Spinal cord (tissue), 10 donors: Measurements from ENCODE around the gene BOC. TPM values are rescaled to one million over a fixed set of nuclear protein-coding genes. Genes with fewer than 3 reads are reported as not detected.

Experiments used
- DNase-seq, 6 donors: peaks; one replicate each; pipeline versions ENCODE4 v3.0.0 to v3.0.0-alpha.2; 2013 to 2015; ENCODE audit warnings: low spot score in 6 of 6, low read depth in 4 of 6
- H3K27ac ChIP-seq: one replicate; pipeline ENCODE4 v1.5.1; 2013; ENCODE audit warnings: low read depth, low read length, control low read depth
- H3K27me3 ChIP-seq: one replicate; pipeline ENCODE4 v1.6.1; 2013; ENCODE audit warnings: low read length; ENCODE audit not compliant: control insufficient read depth, insufficient read depth
- H3K36me3 ChIP-seq: one replicate; pipeline ENCODE4 v1.6.1; 2013; ENCODE audit warnings: low read length; ENCODE audit not compliant: control insufficient read depth, insufficient read depth
- H3K4me1 ChIP-seq: one replicate; pipeline ENCODE4 v1.6.1; 2013; ENCODE audit warnings: low read length; ENCODE audit not compliant: control insufficient read depth, insufficient read depth
- H3K4me3 ChIP-seq: one replicate; pipeline ENCODE4 v1.5.1; 2013; ENCODE audit warnings: low read depth, low read length, control low read depth
- H3K9me3 ChIP-seq: one replicate; pipeline ENCODE4 v1.6.1; 2013; ENCODE audit warnings: low read length; ENCODE audit not compliant: control insufficient read depth, insufficient read depth
- WGBS: methylation state at CpG from one replicate; pipeline ENCODE4 v1.1.5; 2013; ENCODE audit warnings: missing lambda C conversion rate; ENCODE audit not compliant: insufficient coverage; 5-methylcytosine and 5-hydroxymethylcytosine counted together
- polyA plus RNA-seq, 2 donors: library from polyadenylated mRNA; unstranded; fragments of 120-200 nt; gene quantifications; one replicate each; pipeline ENCODE4 v1.2.1, GENCODE V29; 2013; ENCODE audit not compliant: insufficient read length in 2 of 2
- total RNA-seq, 2 donors: library from RNA; depleted of rRNA in 1 of 2; stranded (reverse); fragments of 120-200 nt in 1 of 2; fragments of >200 nt in 1 of 2; gene quantifications; one replicate each; pipeline versions ENCODE4 v1.2.3 to v1.2.4, GENCODE V29; 2013 to 2014
- donor health status: healthy.

BOC gene
- total and polyA plus RNA-seq, 4 donors = 37.7 to 57.0 (median 47.3) TPM

- H3K4me1 ChIP-seq = peaks cover 37% of the 10 kb centered on the region
- no peak overlapping the region for H3K4me3 ChIP-seq
- WGBS = 29% methylated on average over 3 of the region's 5 CpGs
- peak overlapping the region; percentile 63 for H3K27ac ChIP-seq
- peak in 1 of 6 donors; percentile 53 for DNase-seq
- H3K9me3 ChIP-seq = no peaks in the 10 kb centered on the region
- H3K27me3 ChIP-seq = no peaks in the 10 kb centered on the region
- peaks cover 5% of the 10 kb centered on the region for H3K36me3 ChIP-seq
Observed at GRCh38 chr3:113245761-113246161, 34.4 kb downstream of the BOC start.

DNA sequence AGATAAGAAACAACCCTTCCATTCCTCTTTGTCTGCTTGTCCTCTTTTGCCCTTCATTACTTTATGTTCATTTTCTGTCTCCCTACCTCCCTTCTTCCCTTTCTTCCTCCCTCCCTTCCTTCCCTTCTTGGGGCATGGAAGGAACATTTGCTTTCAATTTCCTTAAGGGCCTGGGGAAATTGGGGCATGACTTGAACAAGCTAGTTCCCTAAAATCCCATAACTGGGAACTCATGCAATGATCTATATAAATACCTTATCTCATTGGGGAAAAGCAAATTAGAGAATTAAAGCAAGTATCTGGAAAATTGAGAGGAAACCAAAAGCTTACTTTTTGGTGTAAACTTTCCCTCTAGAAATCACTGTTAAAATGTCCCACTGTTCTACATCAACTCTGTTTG is 35.7 kb downstream of the BOC start:
- Histone ChIP-seq H3K27me3 (no peaks in the 10 kb centered on the region), H3K9me3 (no peaks in the 10 kb centered on the region), H3K4me1 (peaks cover 25% of the 10 kb centered on the region), H3K4me3 (no peak overlapping the region), H3K27ac (peak overlapping the region; percentile 62), H3K36me3 (peaks cover 10% of the 10 kb centered on the region)
- no peak for DNase-seq

GRCh38 chr3:113247675-113248458 is 36.5 kb downstream of the BOC start:
- Histone ChIP-seq H3K4me1 (peaks cover 30% of the 10 kb centered on the region), H3K9me3 (no peaks in the 10 kb centered on the region), H3K4me3 (no peak overlapping the region), H3K36me3 (peaks cover 16% of the 10 kb centered on the region), H3K27me3 (no peaks in the 10 kb centered on the region), H3K27ac (peak overlapping the region; percentile 62)
- whole genome bisulfite sequencing = 15% methylated on average over 2 of the region's 7 CpGs
- DNase-seq = no peak

GRCh38 chr3:113249111-113249510 is 37.8 kb downstream of the BOC start:
- H3K27ac ChIP-seq = no peak overlapping the region
- DNase-seq = peak in 2 of 6 donors; percentile 71 to 76
- H3K4me1 ChIP-seq = peaks cover 37% of the 10 kb centered on the region

DNA sequence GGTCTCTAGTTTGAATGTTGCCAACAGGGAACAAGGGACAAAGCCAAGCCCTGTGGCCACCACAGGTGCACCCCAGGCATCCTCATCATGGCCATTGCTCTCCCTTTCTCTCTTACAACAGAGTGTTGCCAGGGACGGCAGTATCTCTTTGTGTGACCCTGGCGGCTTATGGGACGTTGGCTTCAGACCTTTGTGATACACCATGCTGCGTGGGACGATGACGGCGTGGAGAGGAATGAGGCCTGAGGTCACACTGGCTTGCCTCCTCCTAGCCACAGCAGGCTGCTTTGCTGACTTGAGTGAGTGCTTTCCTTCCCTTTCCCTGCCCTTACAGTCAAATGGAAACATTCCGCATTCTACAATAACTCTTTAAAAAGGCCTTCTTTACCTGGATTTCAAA is 38.2 kb downstream of the BOC start:
- H3K4me1 ChIP-seq = peaks cover 42% of the 10 kb centered on the region
- no peaks in the 10 kb centered on the region for H3K9me3 ChIP-seq
- H3K4me3 ChIP-seq = no peak overlapping the region
- H3K27ac ChIP-seq = no peak overlapping the region
- DNase-seq = no peak
- WGBS = 65% methylated on average over 7 of the region's 8 CpGs
- no peaks in the 10 kb centered on the region for H3K27me3 ChIP-seq
- peaks cover 16% of the 10 kb centered on the region for H3K36me3 ChIP-seq

More at GRCh38 chr3:113249111-113249510, 37.8 kb downstream of the BOC start:
- Histone ChIP-seq H3K9me3 (no peaks in the 10 kb centered on the region), H3K27me3 (no peaks in the 10 kb centered on the region), H3K36me3 (peaks cover 16% of the 10 kb centered on the region), H3K4me3 (no peak overlapping the region)
- WGBS = 18% methylated on average over 2 of the region's 3 CpGs

DNA sequence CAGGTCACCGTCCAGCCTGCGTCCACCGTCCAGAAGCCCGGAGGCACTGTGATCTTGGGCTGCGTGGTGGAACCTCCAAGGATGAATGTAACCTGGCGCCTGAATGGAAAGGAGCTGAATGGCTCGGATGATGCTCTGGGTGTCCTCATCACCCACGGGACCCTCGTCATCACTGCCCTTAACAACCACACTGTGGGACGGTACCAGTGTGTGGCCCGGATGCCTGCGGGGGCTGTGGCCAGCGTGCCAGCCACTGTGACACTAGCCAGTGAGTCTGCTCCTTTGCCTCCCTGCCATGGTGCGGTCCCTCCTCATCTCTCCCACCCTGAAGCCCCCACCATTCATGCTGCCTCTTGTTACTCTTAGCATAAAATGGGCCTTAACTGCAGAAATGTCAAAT is 39.2 kb downstream of the BOC start:
- Histone ChIP-seq H3K27ac (no peak overlapping the region), H3K27me3 (no peaks in the 10 kb centered on the region)
- WGBS = 95% methylated on average over 14 of the region's 14 CpGs

DNA sequence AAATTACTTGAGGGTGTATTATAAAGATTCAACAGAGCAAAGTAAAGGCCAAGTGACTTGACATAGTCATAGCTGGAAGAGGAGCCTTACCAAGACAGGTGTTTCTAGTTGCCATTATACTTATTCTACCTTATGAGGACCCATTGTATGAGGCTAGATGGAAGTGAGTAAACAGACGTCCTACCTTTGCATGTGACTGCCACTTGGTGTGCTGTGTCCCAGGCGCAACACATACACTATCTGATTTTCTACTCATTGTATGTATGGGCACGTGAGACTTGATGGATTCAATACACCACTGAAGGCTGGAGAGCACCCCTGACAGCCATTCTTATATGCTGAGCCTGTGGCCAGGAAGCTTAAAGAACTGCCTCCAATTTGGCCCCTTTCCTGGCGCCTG is 40.5 kb downstream of the BOC start:
- Histone ChIP-seq H3K36me3 (peaks cover 16% of the 10 kb centered on the region), H3K4me1 (peaks cover 46% of the 10 kb centered on the region), H3K27me3 (no peaks in the 10 kb centered on the region), H3K9me3 (no peaks in the 10 kb centered on the region), H3K4me3 (no peak overlapping the region), H3K27ac (no peak overlapping the region)
- WGBS = 81% methylated on average over 2 of the region's 4 CpGs
- DNase-seq = no peak

More for the DNA sequence above, 39.2 kb downstream of the BOC start:
- no peak overlapping the region for H3K4me3 ChIP-seq
- no peak for DNase-seq
- H3K9me3 ChIP-seq = no peaks in the 10 kb centered on the region
- peaks cover 16% of the 10 kb centered on the region for H3K36me3 ChIP-seq
- H3K4me1 ChIP-seq = peaks cover 47% of the 10 kb centered on the region

GRCh38 chr3:113252553-113252952 is 41.2 kb downstream of the BOC start:
- WGBS = 77% methylated on average over 1 of the region's 4 CpGs
- Histone ChIP-seq H3K36me3 (peaks cover 16% of the 10 kb centered on the region), H3K27me3 (no peaks in the 10 kb centered on the region), H3K9me3 (no peaks in the 10 kb centered on the region), H3K4me1 (peaks cover 45% of the 10 kb centered on the region), H3K4me3 (no peak overlapping the region), H3K27ac (no peak overlapping the region)
- DNase-seq = no peak

DNA sequence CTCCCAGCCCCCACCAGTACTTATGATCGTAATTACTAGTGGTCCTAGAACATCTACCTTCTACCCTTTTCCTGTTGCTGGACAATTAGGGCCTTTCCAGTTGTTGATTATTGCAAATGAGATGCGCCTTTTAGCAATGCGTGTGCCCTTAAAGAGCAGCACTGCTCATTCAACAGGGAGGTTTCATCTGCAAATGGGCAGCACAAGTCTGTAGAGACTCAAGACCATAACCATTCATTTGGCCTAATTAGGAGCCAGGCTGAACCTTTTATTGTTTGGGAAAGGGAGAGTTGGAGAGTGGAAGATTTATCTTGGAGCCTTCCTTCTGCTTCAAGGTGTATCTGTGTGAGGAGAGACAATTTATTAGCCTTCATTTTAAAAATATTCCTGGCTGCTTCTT is 42.3 kb downstream of the BOC start:
- 56% methylated on average over 3 of the region's 3 CpGs for WGBS
- H3K4me1 ChIP-seq = peaks cover 42% of the 10 kb centered on the region
- H3K36me3 ChIP-seq = peaks cover 16% of the 10 kb centered on the region

More for the DNA sequence above, 42.3 kb downstream of the BOC start:
- DNase-seq = peak in 1 of 6 donors; percentile 52
- no peak overlapping the region for H3K4me3 ChIP-seq
- no peaks in the 10 kb centered on the region for H3K27me3 ChIP-seq
- H3K9me3 ChIP-seq = no peaks in the 10 kb centered on the region
- H3K27ac ChIP-seq = peak overlapping the region; percentile 43
